HepG2 (cell line): ENCODE results near the gene ERBB3. TPM values are rescaled to one million over a fixed set of nuclear protein-coding genes. Genes with fewer than 3 reads are reported as not detected.

Experiments used
- ATF1 ChIP-seq: IDR thresholded peaks from 2 replicates; pipeline ENCODE4 v1.6.1; 2016; ENCODE audit warnings: mild to moderate bottlenecking, control low read depth
- CCAR2 ChIP-seq: fragments of 200-400 bp; formaldehyde crosslinking; optimal IDR thresholded peaks from 2 replicates; pipeline ENCODE3; 2018; ENCODE audit warnings: low read depth, mild to moderate bottlenecking, low read length, moderate library complexity
- CEBPG ChIP-seq: IDR thresholded peaks from 2 replicates; pipeline ENCODE4 v1.6.1; 2016
- GATA4 ChIP-seq: sonication (generic); IDR thresholded peaks from 2 replicates; pipeline ENCODE4 v1.6.1; 2016; ENCODE audit warnings: antibody characterized with exemption, low read depth, borderline replicate concordance
- GATAD2A ChIP-seq: IDR thresholded peaks from 2 replicates; pipeline ENCODE4 v1.6.1; 2016
- HOXA7 ChIP-seq: sonication (generic); formaldehyde crosslinking; IDR thresholded peaks from 2 replicates; pipeline ENCODE4 v1.8.1; 2022; ENCODE audit warnings: mild to moderate bottlenecking, missing genetic modification reagents, moderate library complexity
- KDM5B ChIP-seq: sonication (generic); formaldehyde crosslinking; IDR thresholded peaks from 2 replicates; pipeline ENCODE4 v1.4.0; 2020; ENCODE audit warnings: missing genetic modification reagents, mild to moderate bottlenecking, borderline replicate concordance
- KDM6A ChIP-seq: IDR thresholded peaks from 2 replicates; pipeline ENCODE4 v1.6.1; 2016; ENCODE audit warnings: low read depth
- PHF5A ChIP-seq: IDR thresholded peaks from one replicate; pipeline ENCODE4 v1.6.1; 2018; ENCODE audit warnings: low read depth, missing genetic modification reagents; ENCODE audit not compliant: unreplicated experiment
- PTBP1 ChIP-seq: fragments of 200-400 bp; formaldehyde crosslinking; IDR thresholded peaks from 2 replicates; pipeline ENCODE4 v1.6.1; 2018; ENCODE audit warnings: low read length, low read depth; ENCODE audit not compliant: poor library complexity, severe bottlenecking
- SP4 ChIP-seq: sonication (generic); formaldehyde crosslinking; IDR thresholded peaks from 2 replicates; pipeline ENCODE4 v1.8.1; 2023; ENCODE audit warnings: mild to moderate bottlenecking, missing genetic modification reagents
- TMF1 ChIP-seq: sonication (generic); formaldehyde crosslinking; IDR thresholded peaks from 2 replicates; pipeline ENCODE4 v1.8.1; 2022; ENCODE audit warnings: low read depth, missing genetic modification reagents
- ZIK1 ChIP-seq: sonication (generic); formaldehyde crosslinking; IDR thresholded peaks from 2 replicates; pipeline ENCODE4 v1.5.0; 2020; ENCODE audit warnings: mild to moderate bottlenecking, low read depth, missing genetic modification reagents, borderline replicate concordance
- ZMYM3 ChIP-seq: sonication (generic); formaldehyde crosslinking; IDR thresholded peaks from 2 replicates; pipeline ENCODE4 v1.5.1; 2020; ENCODE audit warnings: mild to moderate bottlenecking, missing genetic modification reagents
- ZNF557 ChIP-seq: sonication (generic); formaldehyde crosslinking; IDR thresholded peaks from 2 replicates; pipeline ENCODE4 v1.4.0; 2020; ENCODE audit warnings: missing genetic modification reagents
- ZNF75D ChIP-seq: sonication (generic); formaldehyde crosslinking; IDR thresholded peaks from 2 replicates; pipeline ENCODE4 v1.8.1; 2023; ENCODE audit warnings: missing genetic modification reagents, mild to moderate bottlenecking, borderline replicate concordance
- polyA plus RNA-seq, 8 experiments: library from polyadenylated mRNA; depleted of rRNA in 3 of 8; stranded (reverse) in 7 of 8; unstranded in 1 of 8; fragments of >200 nt; fragmentation: Illumina TruSeq in 4 of 8; extraction: Trizol in 4 of 8; gene quantifications; 2 replicates each; pipeline versions ENCODE4 v1.2.1 to v1.2.3, GENCODE V29; 2011 to 2016; ENCODE audit warnings: low read depth in 4 of 8, missing spikeins in 1 of 8, mixed read lengths in 1 of 8; ENCODE audit not compliant: insufficient read depth in 1 of 8
- total RNA-seq, 5 experiments: library from RNA; depleted of rRNA; stranded (reverse); fragments of >200 nt; fragmentation: Illumina TruSeq; extraction: Trizol; gene quantifications; 2 replicates each; pipeline ENCODE4 v1.2.3, GENCODE V29; 2016; ENCODE audit warnings: low read depth in 1 of 5
- TF ChIP-seq, protein P1 (sequence below): sonication (generic); formaldehyde crosslinking; IDR thresholded peaks from 2 replicates; pipeline ENCODE4 v1.5.0; 2020; ENCODE audit warnings: mild to moderate bottlenecking, missing genetic modification reagents
- TF ChIP-seq, protein P2 (sequence below): sonication (generic); formaldehyde crosslinking; IDR thresholded peaks from 2 replicates; pipeline ENCODE4 v1.5.1; 2020; ENCODE audit warnings: mild to moderate bottlenecking, missing genetic modification reagents, moderate library complexity
- TF ChIP-seq, protein P3 (sequence below): fragments of 450-650 bp; IDR thresholded peaks from 2 replicates; pipeline ENCODE4 v1.6.1; 2017
- TF ChIP-seq, protein P4 (sequence below): sonication (generic); formaldehyde crosslinking; IDR thresholded peaks from 2 replicates; pipeline ENCODE4 v1.4.0; 2020; ENCODE audit warnings: missing genetic modification reagents, mild to moderate bottlenecking, borderline replicate concordance

The ERBB3 gene
- total and polyA plus RNA-seq, 2 of the 13 experiments (the other 11 are each of a cell fraction or from before 2014, with no cell fraction given): 93.6 to 358 TPM

DNA sequence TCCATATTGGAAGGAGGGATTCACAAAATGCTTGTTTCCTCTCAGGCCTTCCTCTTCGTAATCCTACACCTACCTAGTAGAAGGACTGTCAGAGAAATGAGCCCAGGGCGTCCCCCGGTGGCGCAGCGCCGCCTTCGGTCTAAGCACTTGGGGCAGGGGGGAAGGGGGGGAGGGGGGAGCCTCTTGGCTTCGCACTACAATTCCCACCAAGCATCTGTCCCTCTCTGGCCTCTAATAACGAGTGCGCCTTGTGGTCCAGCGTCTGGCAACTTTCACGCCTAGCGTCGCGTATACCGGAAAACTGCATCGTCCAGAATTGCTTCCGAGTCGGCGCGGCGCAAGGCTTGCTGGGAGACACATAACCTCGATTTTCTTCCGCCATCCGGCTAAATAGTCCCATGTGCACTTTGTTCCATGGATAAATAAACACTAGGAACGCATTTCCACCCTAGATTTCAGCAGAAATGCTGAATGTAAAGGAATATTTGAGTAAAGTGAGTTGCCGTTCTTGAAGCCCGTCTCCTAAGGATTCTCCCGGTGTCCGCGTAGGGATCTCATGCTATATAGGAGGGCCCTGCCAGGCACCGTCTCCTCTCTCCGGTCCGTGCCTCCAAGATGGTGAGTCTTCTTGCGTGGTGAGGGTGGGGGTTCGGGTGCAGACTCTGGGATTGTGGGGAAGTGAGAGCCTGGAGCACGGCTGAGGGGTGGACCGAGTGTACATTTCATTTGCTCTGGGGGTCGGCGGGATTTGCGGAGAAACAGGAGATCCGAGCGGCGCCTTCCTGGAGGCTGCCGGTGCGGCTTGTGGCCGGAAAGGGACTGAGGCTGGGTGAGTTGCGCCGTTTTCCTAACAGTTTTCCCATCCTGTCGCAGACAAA, 38.2 kb upstream of the ERBB3 start, which contains the start of gene RPS26 (continued):
- peak; percentile 92 for TF ChIP-seq PHF5A
- 0 out of 2 replicates have a peak, but pooled peaks have one; percentile 5 for TF ChIP-seq KDM6A (CRISPR knock-in tag)
- peak; percentile 60 for TF ChIP-seq GATAD2A (CRISPR knock-in tag)
- TF ChIP-seq, protein P1, sequence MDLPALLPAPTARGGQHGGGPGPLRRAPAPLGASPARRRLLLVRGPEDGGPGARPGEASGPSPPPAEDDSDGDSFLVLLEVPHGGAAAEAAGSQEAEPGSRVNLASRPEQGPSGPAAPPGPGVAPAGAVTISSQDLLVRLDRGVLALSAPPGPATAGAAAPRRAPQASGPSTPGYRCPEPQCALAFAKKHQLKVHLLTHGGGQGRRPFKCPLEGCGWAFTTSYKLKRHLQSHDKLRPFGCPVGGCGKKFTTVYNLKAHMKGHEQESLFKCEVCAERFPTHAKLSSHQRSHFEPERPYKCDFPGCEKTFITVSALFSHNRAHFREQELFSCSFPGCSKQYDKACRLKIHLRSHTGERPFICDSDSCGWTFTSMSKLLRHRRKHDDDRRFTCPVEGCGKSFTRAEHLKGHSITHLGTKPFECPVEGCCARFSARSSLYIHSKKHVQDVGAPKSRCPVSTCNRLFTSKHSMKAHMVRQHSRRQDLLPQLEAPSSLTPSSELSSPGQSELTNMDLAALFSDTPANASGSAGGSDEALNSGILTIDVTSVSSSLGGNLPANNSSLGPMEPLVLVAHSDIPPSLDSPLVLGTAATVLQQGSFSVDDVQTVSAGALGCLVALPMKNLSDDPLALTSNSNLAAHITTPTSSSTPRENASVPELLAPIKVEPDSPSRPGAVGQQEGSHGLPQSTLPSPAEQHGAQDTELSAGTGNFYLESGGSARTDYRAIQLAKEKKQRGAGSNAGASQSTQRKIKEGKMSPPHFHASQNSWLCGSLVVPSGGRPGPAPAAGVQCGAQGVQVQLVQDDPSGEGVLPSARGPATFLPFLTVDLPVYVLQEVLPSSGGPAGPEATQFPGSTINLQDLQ (CRISPR knock-in tag): no peak
- peak; percentile 38; the same call in 1 of the 2 replicates for TF ChIP-seq GATA4
- no peak; the same call in 1 of the 2 replicates for TF ChIP-seq ZNF557
- TF ChIP-seq SP4 (CRISPR knock-in tag): peak; percentile 60; the same call in 1 of the 2 replicates
- TF ChIP-seq ZIK1 (CRISPR knock-in tag): no peak
- TF ChIP-seq ATF1 (CRISPR knock-in tag): peak; percentile 89
- TF ChIP-seq PTBP1: no peak
- TF ChIP-seq KDM5B (CRISPR knock-in tag): peak; percentile 76; the same call in 1 of the 2 replicates
- no peak for TF ChIP-seq TMF1 (CRISPR knock-in tag)
- TF ChIP-seq ZNF75D (CRISPR knock-in tag): no peak
- TF ChIP-seq CCAR2: peak; percentile 56
- TF ChIP-seq CEBPG (CRISPR knock-in tag): 0 out of 2 replicates have a peak, but pooled peaks have one; percentile 7
- TF ChIP-seq, protein P2, sequence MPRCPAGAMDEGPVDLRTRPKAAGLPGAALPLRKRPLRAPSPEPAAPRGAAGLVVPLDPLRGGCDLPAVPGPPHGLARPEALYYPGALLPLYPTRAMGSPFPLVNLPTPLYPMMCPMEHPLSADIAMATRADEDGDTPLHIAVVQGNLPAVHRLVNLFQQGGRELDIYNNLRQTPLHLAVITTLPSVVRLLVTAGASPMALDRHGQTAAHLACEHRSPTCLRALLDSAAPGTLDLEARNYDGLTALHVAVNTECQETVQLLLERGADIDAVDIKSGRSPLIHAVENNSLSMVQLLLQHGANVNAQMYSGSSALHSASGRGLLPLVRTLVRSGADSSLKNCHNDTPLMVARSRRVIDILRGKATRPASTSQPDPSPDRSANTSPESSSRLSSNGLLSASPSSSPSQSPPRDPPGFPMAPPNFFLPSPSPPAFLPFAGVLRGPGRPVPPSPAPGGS (CRISPR knock-in tag): peak; percentile 32; the same call in 1 of the 2 replicates
- TF ChIP-seq, protein P3, sequence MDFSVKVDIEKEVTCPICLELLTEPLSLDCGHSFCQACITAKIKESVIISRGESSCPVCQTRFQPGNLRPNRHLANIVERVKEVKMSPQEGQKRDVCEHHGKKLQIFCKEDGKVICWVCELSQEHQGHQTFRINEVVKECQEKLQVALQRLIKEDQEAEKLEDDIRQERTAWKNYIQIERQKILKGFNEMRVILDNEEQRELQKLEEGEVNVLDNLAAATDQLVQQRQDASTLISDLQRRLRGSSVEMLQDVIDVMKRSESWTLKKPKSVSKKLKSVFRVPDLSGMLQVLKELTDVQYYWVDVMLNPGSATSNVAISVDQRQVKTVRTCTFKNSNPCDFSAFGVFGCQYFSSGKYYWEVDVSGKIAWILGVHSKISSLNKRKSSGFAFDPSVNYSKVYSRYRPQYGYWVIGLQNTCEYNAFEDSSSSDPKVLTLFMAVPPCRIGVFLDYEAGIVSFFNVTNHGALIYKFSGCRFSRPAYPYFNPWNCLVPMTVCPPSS: no peak
- TF ChIP-seq ZMYM3 (CRISPR knock-in tag): peak; percentile 28; the same call in 1 of the 2 replicates
- TF ChIP-seq HOXA7 (CRISPR knock-in tag): no peak
- TF ChIP-seq, protein P4, sequence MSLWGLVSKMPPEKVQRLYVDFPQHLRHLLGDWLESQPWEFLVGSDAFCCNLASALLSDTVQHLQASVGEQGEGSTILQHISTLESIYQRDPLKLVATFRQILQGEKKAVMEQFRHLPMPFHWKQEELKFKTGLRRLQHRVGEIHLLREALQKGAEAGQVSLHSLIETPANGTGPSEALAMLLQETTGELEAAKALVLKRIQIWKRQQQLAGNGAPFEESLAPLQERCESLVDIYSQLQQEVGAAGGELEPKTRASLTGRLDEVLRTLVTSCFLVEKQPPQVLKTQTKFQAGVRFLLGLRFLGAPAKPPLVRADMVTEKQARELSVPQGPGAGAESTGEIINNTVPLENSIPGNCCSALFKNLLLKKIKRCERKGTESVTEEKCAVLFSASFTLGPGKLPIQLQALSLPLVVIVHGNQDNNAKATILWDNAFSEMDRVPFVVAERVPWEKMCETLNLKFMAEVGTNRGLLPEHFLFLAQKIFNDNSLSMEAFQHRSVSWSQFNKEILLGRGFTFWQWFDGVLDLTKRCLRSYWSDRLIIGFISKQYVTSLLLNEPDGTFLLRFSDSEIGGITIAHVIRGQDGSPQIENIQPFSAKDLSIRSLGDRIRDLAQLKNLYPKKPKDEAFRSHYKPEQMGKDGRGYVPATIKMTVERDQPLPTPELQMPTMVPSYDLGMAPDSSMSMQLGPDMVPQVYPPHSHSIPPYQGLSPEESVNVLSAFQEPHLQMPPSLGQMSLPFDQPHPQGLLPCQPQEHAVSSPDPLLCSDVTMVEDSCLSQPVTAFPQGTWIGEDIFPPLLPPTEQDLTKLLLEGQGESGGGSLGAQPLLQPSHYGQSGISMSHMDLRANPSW (CRISPR knock-in tag): peak; percentile 83; the same call in 1 of the 2 replicates
